ENCODE data around the gene PAX7.

GRCh38 chr1:18636596-18637508 lies 6.2 kb downstream of the PAX7 start:
- TF ChIP-seq CTCF (IDR thresholded peaks at IDR 0.05) (no peak), POLR2A (IDR thresholded peaks at IDR 0.05) (no peak)
